H1 (cell line): ENCODE data around the gene DOCK10. TPM values are rescaled to one million over a fixed set of nuclear protein-coding genes. Genes with fewer than 3 reads are reported as not detected.

ENCODE experiments used
- CTCF ChIA-PET: fragments of 300-600 bp; sonication (Branson Sonifier 250); formaldehyde crosslinking; loops from one replicate; lab custom pipeline; 2021; ENCODE audit not compliant: partially characterized antibody; lab: Charles Lee
- POLR2A ChIA-PET: fragments of 300-600 bp; sonication (Branson Sonifier 250); formaldehyde crosslinking; loops from one replicate; lab custom pipeline; 2021; ENCODE audit warnings: inconsistent platforms; ENCODE audit not compliant: partially characterized antibody; lab: Charles Lee
- DNase-seq, 2 experiments: peaks; one replicate each; pipeline versions ENCODE4 v3.0.0 to v3.0.0-alpha.2; 2010 to 2022; ENCODE audit warnings: low spot score in 2 of 2, low read depth in 1 of 2, mixed read lengths in 1 of 2
- FAIRE-seq: peaks from 2 replicates; lab custom pipeline; 2011; peaks lifted over from hg19 to GRCh38; lab: Jason Lieb, UNC
- H2AFZ ChIP-seq: 2 replicates; pipeline ENCODE4 v1.8.1; 2012; ENCODE audit warnings: low read length, inconsistent platforms
- H2AK5ac ChIP-seq: 2 replicates; pipeline ENCODE4 v1.6.1; 2013; ENCODE audit warnings: low read depth, low read length
- H2BK120ac ChIP-seq: replicated peaks from 2 replicates; pipeline ENCODE3; 2013; ENCODE audit warnings: low read depth, low read length, inconsistent platforms
- H2BK12ac ChIP-seq: 2 replicates; pipeline ENCODE4 v1.6.1; 2013; ENCODE audit warnings: low read depth, low read length
- H2BK15ac ChIP-seq: 2 replicates; pipeline ENCODE4 v1.6.1; 2013; ENCODE audit warnings: low read length
- H2BK20ac ChIP-seq: 2 replicates; pipeline ENCODE4 v1.6.1; 2013; ENCODE audit warnings: low read length
- H2BK5ac ChIP-seq: 2 replicates; pipeline ENCODE4 v1.6.1; 2013; ENCODE audit warnings: low read depth, low read length
- H3K14ac ChIP-seq: 2 replicates; pipeline ENCODE4 v1.6.1; 2013; ENCODE audit warnings: inconsistent platforms; ENCODE audit not compliant: insufficient read length
- H3K18ac ChIP-seq: 2 replicates; pipeline ENCODE4 v1.6.1; 2013; ENCODE audit warnings: low read length; ENCODE audit errors: extremely low read depth
- H3K23ac ChIP-seq: 2 replicates; pipeline ENCODE4 v1.6.1; 2013; ENCODE audit warnings: inconsistent platforms; ENCODE audit not compliant: insufficient read length
- H3K23me2 ChIP-seq: 2 replicates; pipeline ENCODE4 v1.6.1; 2013; ENCODE audit warnings: low read depth, low read length
- H3K27ac ChIP-seq: 2 replicates; pipeline ENCODE4 v1.6.1; 2011; ENCODE audit warnings: low read depth, low read length, inconsistent platforms
- H3K27me3 ChIP-seq, 4 experiments: replicated peaks in 1 of 4; 1 replicate in 1 of 4; 2 replicates in 3 of 4; pipeline versions ENCODE4 v1.6.1 to v1.8.1; 2011 to 2013; ENCODE audit warnings: low read length in 3 of 4, mild to moderate bottlenecking in 3 of 4, inconsistent platforms in 2 of 4, mixed read lengths in 2 of 4, moderate library complexity in 1 of 4; ENCODE audit not compliant: control insufficient read depth in 3 of 4, insufficient read depth in 3 of 4; ENCODE audit errors: extremely low read depth in 1 of 4
- H3K36me3 ChIP-seq, 4 experiments: 2 replicates each; pipeline versions ENCODE4 v1.6.1 to v1.8.1; 2011 to 2013; ENCODE audit warnings: mild to moderate bottlenecking in 4 of 4, low read length in 3 of 4, moderate library complexity in 2 of 4, control low read depth in 1 of 4, inconsistent platforms in 1 of 4; ENCODE audit not compliant: insufficient read depth in 4 of 4, control insufficient read depth in 2 of 4
- H3K4ac ChIP-seq: replicated peaks from 2 replicates; pipeline ENCODE3; 2013; ENCODE audit warnings: low read length, low read depth, mixed read lengths, inconsistent platforms; ENCODE audit not compliant: insufficient read length
- H3K4me1 ChIP-seq, 4 experiments: replicated peaks in 1 of 4; 1 replicate in 1 of 4; 2 replicates in 3 of 4; pipeline versions ENCODE4 v1.6.1 to v1.8.1; 2011 to 2013; ENCODE audit warnings: low read length in 3 of 4, inconsistent platforms in 2 of 4, mixed read lengths in 1 of 4; ENCODE audit not compliant: insufficient read depth in 4 of 4, control insufficient read depth in 3 of 4
- H3K4me2 ChIP-seq, 2 experiments: 2 replicates each; pipeline versions ENCODE4 v1.6.1 to v1.8.1; 2011 to 2013; ENCODE audit warnings: low read depth in 2 of 2, low read length in 2 of 2, control low read depth in 1 of 2, inconsistent platforms in 1 of 2, mild to moderate bottlenecking in 1 of 2; ENCODE audit not compliant: insufficient read depth in 1 of 2
- H3K4me3 ChIP-seq, 4 experiments: fragments of 200-600, 300-600 bp in 1 of 4; sonication (generic), shearing (Covaris generic), sonication (Bioruptor Twin) in 1 of 4; 2 replicates each; pipeline versions ENCODE4 v1.5.1 to v1.8.1; 2011 to 2016; ENCODE audit warnings: low read length in 4 of 4, low read depth in 3 of 4, control low read depth in 2 of 4, inconsistent platforms in 2 of 4, mild to moderate bottlenecking in 2 of 4, mixed read lengths in 1 of 4, moderate library complexity in 1 of 4; ENCODE audit not compliant: insufficient read depth in 2 of 4; ENCODE audit errors: extremely low read depth in 1 of 4
- H3K56ac ChIP-seq: replicated peaks from 2 replicates; pipeline ENCODE3; 2013; ENCODE audit warnings: low read depth, mild to moderate bottlenecking, mixed read lengths, low read length, inconsistent platforms; ENCODE audit not compliant: insufficient read length
- H3K79me1 ChIP-seq: 2 replicates; pipeline ENCODE4 v1.6.1; 2013; ENCODE audit warnings: low read depth, low read length, control low read depth
- H3K79me2 ChIP-seq, 2 experiments: 2 replicates each; pipeline versions ENCODE4 v1.6.1 to v1.8.1; 2012 to 2013; ENCODE audit warnings: low read length in 2 of 2, mild to moderate bottlenecking in 2 of 2, inconsistent platforms in 1 of 2; ENCODE audit not compliant: insufficient read depth in 2 of 2, control insufficient read depth in 1 of 2
- H3K9ac ChIP-seq, 4 experiments: replicated peaks in 1 of 4; 1 replicate in 1 of 4; 2 replicates in 3 of 4; pipeline versions ENCODE4 v1.6.1 to v1.8.1; 2011 to 2013; ENCODE audit warnings: low read depth in 3 of 4, low read length in 3 of 4, control low read depth in 2 of 4, mild to moderate bottlenecking in 2 of 4, moderate library complexity in 2 of 4, inconsistent platforms in 1 of 4; ENCODE audit errors: extremely low read depth in 1 of 4
- H3K9me3 ChIP-seq, 2 experiments: 2 replicates each; pipeline versions ENCODE4 v1.6.1 to v1.8.1; 2012 to 2013; ENCODE audit warnings: mild to moderate bottlenecking in 2 of 2, moderate library complexity in 2 of 2, control low read depth in 1 of 2, inconsistent platforms in 1 of 2, low read depth in 1 of 2, low read length in 1 of 2, mixed read lengths in 1 of 2; ENCODE audit not compliant: insufficient read depth in 2 of 2
- H4K20me1 ChIP-seq, 2 experiments: replicated peaks in 1 of 2; 2 replicates each; pipeline versions ENCODE3 to v1.8.1; 2011 to 2013; ENCODE audit warnings: inconsistent platforms in 2 of 2, low read length in 2 of 2, mild to moderate bottlenecking in 1 of 2; ENCODE audit not compliant: insufficient read depth in 2 of 2, control insufficient read depth in 1 of 2
- H4K5ac ChIP-seq: 2 replicates; pipeline ENCODE4 v1.6.1; 2013; ENCODE audit warnings: low read length, low read depth, mixed read lengths, inconsistent platforms; ENCODE audit not compliant: insufficient read length
- H4K8ac ChIP-seq: 2 replicates; pipeline ENCODE4 v1.8.0; 2013; ENCODE audit warnings: mild to moderate bottlenecking, moderate library complexity, low read length, inconsistent platforms; ENCODE audit not compliant: insufficient read depth; ENCODE audit errors: extremely low read depth
- H4K91ac ChIP-seq: replicated peaks from 2 replicates; pipeline ENCODE3; 2013; ENCODE audit warnings: low read length, mixed read lengths, inconsistent platforms; ENCODE audit not compliant: insufficient read length
- ATF2 ChIP-seq: IDR thresholded peaks from 2 replicates; pipeline ENCODE4 v1.6.1; 2012; ENCODE audit warnings: low read length, inconsistent platforms
- EGR1 ChIP-seq: IDR thresholded peaks from 2 replicates; pipeline ENCODE4 v1.6.1; 2011; ENCODE audit warnings: low read depth, low read length, borderline replicate concordance
- KDM5A ChIP-seq: fragments of 200-600 bp; IDR thresholded peaks from 2 replicates; pipeline ENCODE4 v1.7.1; 2012; ENCODE audit warnings: mild to moderate bottlenecking, low read length, inconsistent platforms, mixed read lengths
- POLR2A ChIP-seq, 2 experiments: IDR thresholded peaks; 1 replicate in 1 of 2; 2 replicates in 1 of 2; pipeline ENCODE4 v1.6.1; 2011; ENCODE audit warnings: low read depth in 2 of 2, low read length in 2 of 2, mild to moderate bottlenecking in 2 of 2; ENCODE audit errors: control extremely low read depth in 1 of 2
- RXRA ChIP-seq: IDR thresholded peaks from 2 replicates; pipeline ENCODE4 v1.6.1; 2011; ENCODE audit warnings: low read depth, mild to moderate bottlenecking, low read length, moderate library complexity; ENCODE audit not compliant: insufficient read depth
- SUZ12 ChIP-seq: fragments of 200-600 bp; sonication (generic); IDR thresholded peaks from 2 replicates; pipeline ENCODE4 v1.6.1; 2012; ENCODE audit warnings: mild to moderate bottlenecking, inconsistent platforms, low read length, moderate library complexity, mixed read lengths
- USF2 ChIP-seq: IDR thresholded peaks from 2 replicates; pipeline ENCODE4 v1.6.1; 2011; ENCODE audit warnings: low read length, improper control_type of control experiment
- WGBS, 2 experiments: shearing (Covaris generic) in 1 of 2; methylation state at CpG; one replicate each; pipeline versions ENCODE4 v1.1.6 to v1.1.7; 2013 to 2015; ENCODE audit warnings: low lambda C conversion rate in 2 of 2, mixed read lengths in 2 of 2, inconsistent platforms in 1 of 2, low coverage in 1 of 2, missing lambda C conversion rate in 1 of 2; ENCODE audit not compliant: insufficient replicate concordance in 2 of 2, insufficient coverage in 1 of 2, insufficient read length in 1 of 2; ENCODE audit errors: extremely low coverage in 1 of 2, missing lambda C conversion rate in 1 of 2; 5-methylcytosine and 5-hydroxymethylcytosine counted together
- polyA plus RNA-seq, 7 experiments: library from polyadenylated mRNA; depleted of rRNA in 3 of 7; stranded (reverse) in 5 of 7; unstranded in 2 of 7; fragments of >200 nt in 5 of 7; fragments of 200-250 nt in 2 of 7; gene quantifications; 1 replicate in 5 of 7; 2 replicates in 1 of 7; 4 replicates in 1 of 7; pipeline versions ENCODE4 v1.2.1 to v1.2.3, GENCODE V29; 2011 to 2013; ENCODE audit warnings: missing spikeins in 2 of 7, mixed read lengths in 2 of 7
- total RNA-seq: library from RNA; stranded (reverse); fragmentation: NEBNext Ultra II Directional; extraction: Animal tissue kit (Norgen Biotek cat#: 25700); gene quantifications from 2 replicates; pipeline ENCODE4 v1.2.1, GENCODE V29; 2021

DOCK10 gene
- total and polyA plus RNA-seq, 2 of the 8 experiments (the other 6 are each of a cell fraction or from before 2014, with no cell fraction given) = 0.33 to 1.6 TPM

- H3K27ac ChIP-seq = no peak overlapping the region
- no peaks in the 10 kb centered on the region for H3K79me2 ChIP-seq
- H3K27me3 ChIP-seq = no peaks in the 10 kb centered on the region; a peak in 1 of 7 replicates
- no peak for FAIRE-seq
- H3K4me2 ChIP-seq = no peak overlapping the region
- H3K36me3 ChIP-seq = no peaks in the 10 kb centered on the region; a peak in 1 of 8 replicates
- no peak overlapping the region for H2BK5ac ChIP-seq
- H2BK12ac ChIP-seq = no peak overlapping the region
- H3K4me1 ChIP-seq = no peaks in the 10 kb centered on the region
- WGBS, 2 experiments = 87% methylated on average over 3 of the region's 3 CpGs; no CpG with 5 or more reads in 1 of the 2 experiments
- no peak overlapping the region for H2AK5ac ChIP-seq
- H3K79me1 ChIP-seq = no peaks in the 10 kb centered on the region
- H2BK120ac ChIP-seq = no peak overlapping the region
- no peak overlapping the region for H2AFZ ChIP-seq
- no peak overlapping the region for H3K56ac ChIP-seq
- no peak overlapping the region for H2BK15ac ChIP-seq
- no peaks in the 10 kb centered on the region for H4K20me1 ChIP-seq
- H3K14ac ChIP-seq = no peak overlapping the region
- no peak for TF ChIP-seq ATF2
- no peak for TF ChIP-seq RXRA
- no peak for TF ChIP-seq KDM5A
- TF ChIP-seq USF2 = no peak
- no peak for TF ChIP-seq POLR2A (IDR thresholded peaks at IDR 0.05; ENCODE audit: control extremely low read depth in 1 of 2, low read depth in 2 of 2, low read length in 2 of 2)
- TF ChIP-seq EGR1 = no peak
- TF ChIP-seq SUZ12 = no peak
- no peak overlapping the region for H3K4me3 ChIP-seq
- H3K4ac ChIP-seq = no peak overlapping the region
- H3K18ac ChIP-seq = no peak overlapping the region
- ChIA-PET CTCF (interaction anchor here (1.1 kb wide), 1 partner anchor 259 kb away, joined by 3 read pairs; no protein-coding TSS in a partner anchor), POLR2A (no interaction called here)
- peaks cover 3 to 9% of the 10 kb centered on the region in 2 experiments; a peak in 1 of 4 replicates for H3K9me3 ChIP-seq
- no peak for DNase-seq
- H4K5ac ChIP-seq = no peak overlapping the region
- no peak overlapping the region for H2BK20ac ChIP-seq
- no peak overlapping the region for H3K23ac ChIP-seq
- no peak overlapping the region for H4K8ac ChIP-seq
- no peaks in the 10 kb centered on the region; the same call in 1 of the 2 replicates for H3K23me2 ChIP-seq
- H3K9ac ChIP-seq = no peak overlapping the region
- H4K91ac ChIP-seq = no peak overlapping the region
These were observed 23.6 kb upstream of the DOCK10 start for GRCh38 chr2:225065882-225066281.
